Measurements from ENCODE around the gene BIVM. TPM values are rescaled to one million over a fixed set of nuclear protein-coding genes. Genes with fewer than 3 reads are reported as not detected.

BIVM gene, protein sequence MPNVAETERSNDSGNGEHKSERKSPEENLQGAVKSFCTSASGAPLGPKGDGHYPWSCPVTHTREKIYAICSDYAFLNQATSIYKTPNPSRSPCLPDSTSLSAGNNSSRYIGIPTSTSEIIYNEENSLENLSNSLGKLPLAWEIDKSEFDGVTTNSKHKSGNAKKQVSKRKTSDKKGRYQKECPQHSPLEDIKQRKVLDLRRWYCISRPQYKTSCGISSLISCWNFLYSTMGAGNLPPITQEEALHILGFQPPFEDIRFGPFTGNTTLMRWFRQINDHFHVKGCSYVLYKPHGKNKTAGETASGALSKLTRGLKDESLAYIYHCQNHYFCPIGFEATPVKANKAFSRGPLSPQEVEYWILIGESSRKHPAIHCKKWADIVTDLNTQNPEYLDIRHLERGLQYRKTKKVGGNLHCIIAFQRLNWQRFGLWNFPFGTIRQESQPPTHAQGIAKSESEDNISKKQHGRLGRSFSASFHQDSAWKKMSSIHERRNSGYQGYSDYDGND
- 10 to 100 TPM; 26.8 to 33.2 TPM for total RNA-seq

DNA sequence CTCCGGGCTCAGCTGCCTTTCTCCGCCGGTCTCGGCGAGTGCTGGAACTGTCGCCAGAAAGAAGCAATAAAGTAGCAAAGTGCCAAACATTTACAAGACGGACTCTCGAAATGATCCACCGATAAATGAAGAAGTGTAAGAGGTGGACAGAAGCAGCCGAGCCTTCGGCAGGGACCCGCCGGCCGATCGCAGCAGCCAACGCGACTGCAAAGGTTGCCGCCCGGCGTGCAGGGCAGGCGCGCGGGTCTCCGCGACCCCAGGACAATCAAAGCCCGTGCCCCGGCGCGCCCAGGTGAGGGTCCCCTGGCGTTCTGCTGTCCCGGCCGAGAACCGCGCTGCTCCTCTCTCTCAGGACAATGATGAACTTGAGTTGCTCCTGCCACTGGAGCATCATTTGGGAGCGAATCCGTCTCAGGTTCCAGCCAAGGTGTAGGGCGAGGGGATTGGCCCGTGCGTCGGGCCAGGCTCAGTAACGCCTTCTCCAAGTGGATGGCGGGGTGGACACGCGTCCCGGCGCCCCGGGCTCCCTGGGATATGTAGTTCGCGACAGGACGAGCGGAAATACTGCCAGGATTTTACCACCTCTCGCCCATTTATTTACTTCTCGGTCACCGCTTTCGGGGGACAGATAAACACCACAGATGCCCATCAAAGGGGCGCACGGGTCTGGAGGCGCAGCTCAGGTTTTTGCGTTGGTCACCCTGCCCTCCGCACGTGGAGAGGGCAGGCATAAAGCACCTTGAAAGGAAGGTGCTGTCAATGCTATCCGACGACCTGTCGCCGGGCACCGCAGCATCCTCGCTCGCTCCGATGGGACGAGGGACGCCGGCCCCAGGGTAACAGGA is at the start of gene BIVM, which contains the start of gene POGLUT2:
BIVM (plus strand) TSS at position 539 of the 845 bp plus-strand sequence. CDS start 8,149 bp downstream, outside the sequence.
POGLUT2 (minus strand) TSS at position 396 of the 845 bp plus-strand sequence; CDS start at position 90, 306 bp downstream.
- TF ChIP-seq, protein P1, sequence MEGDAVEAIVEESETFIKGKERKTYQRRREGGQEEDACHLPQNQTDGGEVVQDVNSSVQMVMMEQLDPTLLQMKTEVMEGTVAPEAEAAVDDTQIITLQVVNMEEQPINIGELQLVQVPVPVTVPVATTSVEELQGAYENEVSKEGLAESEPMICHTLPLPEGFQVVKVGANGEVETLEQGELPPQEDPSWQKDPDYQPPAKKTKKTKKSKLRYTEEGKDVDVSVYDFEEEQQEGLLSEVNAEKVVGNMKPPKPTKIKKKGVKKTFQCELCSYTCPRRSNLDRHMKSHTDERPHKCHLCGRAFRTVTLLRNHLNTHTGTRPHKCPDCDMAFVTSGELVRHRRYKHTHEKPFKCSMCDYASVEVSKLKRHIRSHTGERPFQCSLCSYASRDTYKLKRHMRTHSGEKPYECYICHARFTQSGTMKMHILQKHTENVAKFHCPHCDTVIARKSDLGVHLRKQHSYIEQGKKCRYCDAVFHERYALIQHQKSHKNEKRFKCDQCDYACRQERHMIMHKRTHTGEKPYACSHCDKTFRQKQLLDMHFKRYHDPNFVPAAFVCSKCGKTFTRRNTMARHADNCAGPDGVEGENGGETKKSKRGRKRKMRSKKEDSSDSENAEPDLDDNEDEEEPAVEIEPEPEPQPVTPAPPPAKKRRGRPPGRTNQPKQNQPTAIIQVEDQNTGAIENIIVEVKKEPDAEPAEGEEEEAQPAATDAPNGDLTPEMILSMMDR (IDR thresholded peaks at IDR 0.05): no peak
- Histone ChIP-seq H3K27me3 (replicated peaks; ENCODE audit: insufficient read depth) (no peaks in the 10 kb centered on the region), H3K27ac (peak within 1 kb of the TSS; percentile 71 to 80), H3K4me3 (peak within 1 kb of the TSS; percentile 84), H3K9me3 (no peaks in the 10 kb centered on the region), H3K4me1 (ENCODE audit: control insufficient read depth in 1 of 2, low read depth in 2 of 2) (peaks cover 3 to 20% of the 10 kb centered on the region in 2 donors), H3K36me3 (no peaks in the 10 kb centered on the region)
- DNase-seq (ENCODE audit: low spot score): peak; percentile 63
- ATAC-seq (ENCODE audit: insufficient number of reproducible peaks, low FRiP score, low read depth): peak; percentile 61

DNA sequence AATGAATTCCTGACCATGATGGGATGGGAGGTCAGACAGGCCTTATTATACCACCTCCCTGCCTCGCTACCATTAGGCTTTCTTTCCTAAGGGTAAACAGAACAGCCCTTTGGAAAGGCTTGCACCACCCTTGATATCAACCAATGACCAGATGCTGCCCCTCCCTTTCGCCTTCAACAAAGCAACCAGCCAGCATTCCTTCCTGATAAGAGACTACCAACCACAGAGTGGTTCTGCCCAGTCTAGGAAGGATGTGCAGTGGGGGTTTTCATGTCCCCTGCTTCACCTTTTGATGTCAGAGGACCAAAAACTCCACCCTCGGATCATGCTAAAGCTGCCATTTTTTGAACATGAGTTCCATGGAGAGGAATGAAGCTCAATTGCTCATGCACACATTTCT is 47.0 kb upstream of the BIVM start:
- Histone ChIP-seq H3K4me3 (no peak overlapping the region), H3K36me3 (no peaks in the 10 kb centered on the region), H3K27ac (no peak overlapping the region), H3K9me3 (no peaks in the 10 kb centered on the region), H3K4me1 (ENCODE audit: control insufficient read depth in 1 of 2, low read depth in 2 of 2) (no peaks in the 10 kb centered on the region), H3K27me3 (replicated peaks; ENCODE audit: insufficient read depth) (no peaks in the 10 kb centered on the region)
- ATAC-seq (ENCODE audit: insufficient number of reproducible peaks, low FRiP score, low read depth) (no peak), DNase-seq (ENCODE audit: low spot score) (no peak)
- TF ChIP-seq, protein P1 (IDR thresholded peaks at IDR 0.05): no peak

DNA sequence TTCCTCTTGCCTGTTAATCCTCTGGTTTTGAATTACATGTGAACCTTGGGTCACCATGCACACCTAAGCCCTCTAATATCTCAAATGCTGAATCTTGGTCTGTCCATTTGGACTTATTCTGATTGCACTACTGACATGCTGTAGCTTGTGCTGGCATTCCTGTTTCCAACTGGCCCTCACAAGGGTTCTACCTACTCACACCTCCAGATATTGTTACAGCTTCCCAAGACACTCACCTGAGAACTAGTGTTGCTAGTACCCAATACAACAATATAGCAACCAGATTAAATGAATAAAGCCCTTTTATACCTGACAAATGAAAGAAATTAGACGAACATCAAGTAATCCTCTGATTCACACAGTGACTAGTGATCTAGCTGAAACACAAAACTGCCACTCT is 41.9 kb upstream of the BIVM start:
- Histone ChIP-seq H3K4me3 (no peak overlapping the region), H3K9me3 (no peaks in the 10 kb centered on the region), H3K4me1 (ENCODE audit: control insufficient read depth in 1 of 2, low read depth in 2 of 2) (no peaks in the 10 kb centered on the region), H3K27ac (no peak overlapping the region), H3K27me3 (replicated peaks; ENCODE audit: insufficient read depth) (no peaks in the 10 kb centered on the region), H3K36me3 (no peaks in the 10 kb centered on the region)
- DNase-seq (ENCODE audit: low spot score): no peak
- ATAC-seq (ENCODE audit: insufficient number of reproducible peaks, low FRiP score, low read depth): no peak
- TF ChIP-seq, protein P1 (IDR thresholded peaks at IDR 0.05): no peak

DNA sequence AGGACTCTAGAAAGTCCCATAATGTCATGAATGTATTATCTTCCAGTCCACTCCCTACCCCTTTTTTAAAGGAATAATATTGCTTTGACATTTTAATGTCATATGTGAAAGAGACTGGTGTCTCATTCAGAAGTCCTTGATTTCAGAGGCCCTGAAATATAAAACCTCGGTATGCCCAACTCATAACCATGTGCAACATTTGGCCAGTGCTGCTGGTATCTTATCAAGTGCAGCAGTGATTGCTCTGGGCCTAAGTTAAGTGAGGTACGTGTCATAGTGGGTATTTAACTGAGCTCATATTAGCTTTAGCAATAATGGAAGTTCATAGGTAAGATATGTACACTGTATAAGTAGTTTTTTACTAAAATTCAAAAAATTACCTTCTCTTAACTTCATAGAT is 40.1 kb upstream of the BIVM start:
- Histone ChIP-seq H3K9me3 (no peaks in the 10 kb centered on the region), H3K4me1 (ENCODE audit: control insufficient read depth in 1 of 2, low read depth in 2 of 2) (no peaks in the 10 kb centered on the region), H3K36me3 (no peaks in the 10 kb centered on the region), H3K4me3 (no peak overlapping the region), H3K27me3 (replicated peaks; ENCODE audit: insufficient read depth) (no peaks in the 10 kb centered on the region), H3K27ac (no peak overlapping the region)
- ATAC-seq (ENCODE audit: insufficient number of reproducible peaks, low FRiP score, low read depth) (no peak), DNase-seq (ENCODE audit: low spot score) (no peak)
- TF ChIP-seq, protein P1 (IDR thresholded peaks at IDR 0.05): no peak

DNA sequence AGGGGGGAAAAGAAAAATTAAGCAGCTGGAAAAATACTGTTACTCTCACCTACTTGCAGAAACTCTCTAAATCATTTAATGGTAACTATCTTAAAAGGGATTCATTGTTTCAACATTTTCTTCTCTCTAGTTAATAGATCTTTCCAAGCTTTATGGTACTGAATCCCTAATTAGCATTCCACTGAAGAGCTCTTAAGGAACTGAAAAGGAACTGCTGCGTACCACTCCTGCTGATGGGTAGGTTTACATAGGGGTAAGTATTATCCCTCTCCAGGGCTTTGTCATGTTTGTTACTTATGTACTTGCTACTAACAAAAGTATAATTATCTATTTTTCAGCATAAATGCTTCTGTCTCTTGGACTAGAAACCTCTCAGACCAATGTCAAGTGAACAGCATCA is 37.8 kb upstream of the BIVM start:
- TF ChIP-seq, protein P1 (IDR thresholded peaks at IDR 0.05): no peak
- no peaks in the 10 kb centered on the region for H3K27me3 ChIP-seq (replicated peaks; ENCODE audit: insufficient read depth)
- H3K27ac ChIP-seq: no peak overlapping the region
- no peak overlapping the region for H3K4me3 ChIP-seq
- no peaks in the 10 kb centered on the region for H3K9me3 ChIP-seq
- DNase-seq (ENCODE audit: low spot score) (no peak), ATAC-seq (ENCODE audit: insufficient number of reproducible peaks, low FRiP score, low read depth) (no peak)
- H3K4me1 ChIP-seq (ENCODE audit: control insufficient read depth in 1 of 2, low read depth in 2 of 2): no peaks in the 10 kb centered on the region
- no peaks in the 10 kb centered on the region for H3K36me3 ChIP-seq
